Omental fat pad (tissue), 4 donors: ENCODE results near the gene PPP6R2. TPM values are rescaled to one million over a fixed set of nuclear protein-coding genes. Genes with fewer than 3 reads are reported as not detected.

Experiments used
- ATAC-seq: fragments of 150-250 bp; one replicate; pipeline ENCODE4 v1.9.1; 2016; ENCODE audit warnings: mild to moderate bottlenecking, moderate library complexity; ENCODE audit not compliant: low FRiP score
- DNase-seq: peaks from one replicate; pipeline ENCODE4 v3.0.0-alpha.2; 2019; ENCODE audit warnings: low spot score
- total RNA-seq, 4 donors: library from RNA; depleted of rRNA; stranded (reverse); fragments of >200 nt; gene quantifications; one replicate each; pipeline ENCODE4 v1.1.0, GENCODE V29; 2016
- TF ChIP-seq, protein P1 (sequence below), 3 donors: fragments of 450-650 bp; IDR thresholded peaks; one replicate each; pipeline ENCODE4 v1.5.1; 2016 to 2017; ENCODE audit warnings: antibody characterized with exemption in 3 of 3, mild to moderate bottlenecking in 3 of 3, moderate library complexity in 2 of 3

Gene PPP6R2
- total RNA-seq, 4 donors from 2014 or later: 35.6 to 64.6 (median 41.7) TPM

DNA sequence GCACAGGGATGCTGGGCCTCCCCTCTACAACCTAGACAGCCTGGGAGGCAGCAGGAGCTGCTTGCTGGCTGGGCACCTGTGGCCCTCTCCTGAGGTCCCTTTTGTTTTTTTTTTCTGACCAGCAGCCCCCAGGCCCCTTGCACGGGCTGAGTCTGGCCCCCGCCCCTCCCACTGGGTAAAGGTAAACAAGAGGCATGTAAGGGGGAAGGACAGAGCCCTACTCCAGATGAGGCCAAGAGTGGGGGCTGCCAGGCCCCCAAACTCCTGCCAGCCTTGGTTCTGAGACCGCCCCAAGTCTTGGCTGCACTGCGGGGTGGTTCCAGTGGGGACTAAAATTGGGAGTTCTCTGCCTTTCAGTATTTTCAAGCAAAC lies 44.9 kb upstream of the PPP6R2 start:
- DNase-seq (no peak), ATAC-seq (no peak)
- TF ChIP-seq, protein P1, sequence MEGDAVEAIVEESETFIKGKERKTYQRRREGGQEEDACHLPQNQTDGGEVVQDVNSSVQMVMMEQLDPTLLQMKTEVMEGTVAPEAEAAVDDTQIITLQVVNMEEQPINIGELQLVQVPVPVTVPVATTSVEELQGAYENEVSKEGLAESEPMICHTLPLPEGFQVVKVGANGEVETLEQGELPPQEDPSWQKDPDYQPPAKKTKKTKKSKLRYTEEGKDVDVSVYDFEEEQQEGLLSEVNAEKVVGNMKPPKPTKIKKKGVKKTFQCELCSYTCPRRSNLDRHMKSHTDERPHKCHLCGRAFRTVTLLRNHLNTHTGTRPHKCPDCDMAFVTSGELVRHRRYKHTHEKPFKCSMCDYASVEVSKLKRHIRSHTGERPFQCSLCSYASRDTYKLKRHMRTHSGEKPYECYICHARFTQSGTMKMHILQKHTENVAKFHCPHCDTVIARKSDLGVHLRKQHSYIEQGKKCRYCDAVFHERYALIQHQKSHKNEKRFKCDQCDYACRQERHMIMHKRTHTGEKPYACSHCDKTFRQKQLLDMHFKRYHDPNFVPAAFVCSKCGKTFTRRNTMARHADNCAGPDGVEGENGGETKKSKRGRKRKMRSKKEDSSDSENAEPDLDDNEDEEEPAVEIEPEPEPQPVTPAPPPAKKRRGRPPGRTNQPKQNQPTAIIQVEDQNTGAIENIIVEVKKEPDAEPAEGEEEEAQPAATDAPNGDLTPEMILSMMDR (IDR thresholded peaks at IDR 0.05): no peak

DNA sequence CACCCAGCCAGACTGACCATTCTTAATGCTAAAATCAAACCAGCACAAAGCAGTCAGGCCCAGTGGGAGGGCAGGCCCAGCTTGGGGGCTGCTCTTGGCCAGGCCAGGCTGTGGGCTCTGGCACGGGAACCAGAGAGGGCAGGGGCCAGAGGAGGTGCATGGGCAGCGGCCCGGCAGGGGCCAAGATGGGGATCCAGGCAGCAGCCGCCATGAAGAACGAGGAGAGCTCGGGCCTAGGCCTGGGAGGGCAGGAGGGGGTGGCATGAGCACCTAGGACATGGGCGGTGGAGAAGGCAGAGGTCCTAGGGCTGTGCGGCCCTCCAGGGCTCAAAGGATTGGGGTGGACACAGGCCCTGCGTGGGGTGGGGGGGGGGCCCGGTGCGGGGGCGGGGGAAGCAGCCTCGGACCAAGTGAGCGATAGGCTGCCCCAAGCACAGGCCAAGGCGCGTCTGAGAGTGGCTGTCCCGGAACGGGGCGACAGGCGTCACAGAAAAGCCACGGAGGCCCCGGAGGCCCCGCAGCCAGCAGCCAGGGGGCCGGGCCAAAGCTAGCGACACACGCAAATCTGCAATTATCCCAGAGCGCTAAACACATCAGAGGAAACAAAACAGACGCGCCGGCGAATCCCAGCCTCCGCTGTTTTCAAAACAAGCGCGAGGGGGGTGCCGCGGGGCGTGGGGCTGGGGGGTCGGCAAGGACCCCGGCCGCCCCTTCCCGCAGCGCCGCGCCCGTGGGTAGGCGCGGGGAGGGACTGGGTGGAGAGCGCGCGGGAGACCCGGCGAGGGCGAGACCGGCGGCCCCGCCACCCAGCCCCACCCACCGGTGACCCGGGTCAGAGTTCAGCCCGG lies 44.0 kb upstream of the PPP6R2 start:
- TF ChIP-seq, protein P1 (IDR thresholded peaks at IDR 0.05): no peak
- DNase-seq (no peak), ATAC-seq (no peak)

DNA sequence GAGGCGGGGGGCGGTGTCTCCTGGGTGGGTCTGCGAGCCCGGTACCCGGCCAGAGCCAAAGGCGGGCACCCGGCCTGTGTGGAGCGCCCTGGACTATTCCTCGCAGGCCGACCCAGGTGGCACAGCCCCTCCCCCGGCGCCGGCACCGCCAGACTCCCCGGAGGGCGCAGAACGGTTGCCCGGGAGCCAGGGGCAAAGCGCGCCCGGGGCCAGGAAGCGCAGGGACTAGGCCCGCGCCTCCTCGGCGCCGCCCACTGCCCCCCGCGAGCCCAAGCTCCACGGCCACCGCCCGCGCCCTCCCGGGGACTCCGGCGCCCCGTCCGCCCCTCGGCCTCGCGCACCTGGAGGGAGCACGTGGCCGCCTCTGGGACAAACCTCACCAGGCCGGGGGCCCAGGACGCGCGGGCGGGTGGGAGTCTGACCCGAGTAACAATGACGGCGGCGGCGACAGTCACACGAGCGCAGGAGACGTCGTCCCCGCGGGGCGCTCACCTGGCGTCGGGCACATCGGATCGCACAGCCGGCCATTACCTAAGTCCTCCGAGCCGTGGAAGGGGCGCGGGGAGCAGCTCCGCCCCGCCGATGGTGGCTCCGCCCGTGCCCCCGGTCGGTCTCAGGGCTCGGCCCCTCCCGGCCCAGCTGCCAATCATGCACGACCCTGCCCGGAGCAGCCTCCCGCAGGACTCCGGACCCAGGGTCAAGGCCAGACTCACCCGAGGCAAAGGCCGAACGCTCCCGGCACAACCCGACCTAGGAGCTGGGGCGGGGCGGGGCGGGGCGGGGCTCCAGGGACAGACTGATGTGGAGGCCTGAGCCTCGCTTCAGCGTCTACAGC lies 43.1 kb upstream of the PPP6R2 start:
- ATAC-seq (no peak), DNase-seq (no peak)
- TF ChIP-seq, protein P1 (IDR thresholded peaks at IDR 0.05): no peak

DNA sequence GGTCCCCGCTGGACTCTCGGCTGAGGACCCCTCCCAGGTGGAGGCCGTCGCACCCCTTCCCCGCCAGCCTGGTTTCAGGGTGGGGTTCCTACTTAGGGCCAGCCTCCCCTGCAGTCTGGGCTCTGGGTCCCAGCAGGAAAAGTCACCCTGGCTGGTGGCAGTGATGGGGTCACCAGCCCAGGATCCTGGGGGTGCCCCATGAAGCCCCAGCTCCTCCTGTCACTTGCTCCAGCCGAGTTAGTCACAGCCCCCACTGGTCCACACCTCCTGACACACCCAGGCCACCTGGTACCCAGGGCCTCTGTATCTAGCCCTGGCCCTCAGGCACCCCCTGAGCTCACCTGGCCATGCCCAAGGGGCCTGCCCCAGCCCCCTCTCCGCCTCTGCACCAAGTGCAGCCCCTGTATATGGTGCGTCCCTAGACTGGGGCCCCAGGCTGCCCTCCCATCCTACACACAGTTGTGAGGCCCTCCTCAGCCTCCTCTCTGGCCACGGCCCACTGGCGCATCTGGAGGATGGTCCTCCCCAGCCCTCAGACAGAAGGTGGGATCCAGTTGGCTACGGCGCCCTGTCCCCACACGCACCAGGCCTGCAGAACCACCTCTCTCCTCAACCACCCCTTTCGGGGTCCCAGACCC lies 42.4 kb upstream of the PPP6R2 start:
- DNase-seq: no peak
- ATAC-seq: no peak

DNA sequence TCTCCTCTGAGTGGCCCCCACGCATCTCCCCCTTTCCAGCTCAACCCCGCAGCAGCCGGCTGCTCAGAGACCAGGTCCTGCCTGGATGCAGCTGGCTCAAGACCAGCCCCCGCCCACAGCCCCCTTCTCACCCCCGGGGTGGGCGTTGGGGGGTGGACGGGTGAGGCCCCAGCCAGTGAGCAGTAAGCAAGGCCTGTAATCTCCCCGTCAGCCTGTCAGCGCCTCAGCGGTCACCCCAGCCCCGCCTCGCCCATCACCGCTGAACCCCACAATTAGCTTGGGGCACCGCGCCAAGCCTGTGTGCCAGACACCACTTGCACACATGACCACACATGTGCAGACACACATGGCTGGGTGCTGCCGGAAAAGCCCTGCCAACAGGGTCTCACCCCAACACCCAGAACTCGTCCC lies 41.5 kb upstream of the PPP6R2 start:
- ATAC-seq (no peak), DNase-seq (no peak)
- TF ChIP-seq, protein P1 (IDR thresholded peaks at IDR 0.05): no peak

More for the DNA sequence above, 42.4 kb upstream of the PPP6R2 start:
- TF ChIP-seq, protein P1 (IDR thresholded peaks at IDR 0.05): no peak

DNA sequence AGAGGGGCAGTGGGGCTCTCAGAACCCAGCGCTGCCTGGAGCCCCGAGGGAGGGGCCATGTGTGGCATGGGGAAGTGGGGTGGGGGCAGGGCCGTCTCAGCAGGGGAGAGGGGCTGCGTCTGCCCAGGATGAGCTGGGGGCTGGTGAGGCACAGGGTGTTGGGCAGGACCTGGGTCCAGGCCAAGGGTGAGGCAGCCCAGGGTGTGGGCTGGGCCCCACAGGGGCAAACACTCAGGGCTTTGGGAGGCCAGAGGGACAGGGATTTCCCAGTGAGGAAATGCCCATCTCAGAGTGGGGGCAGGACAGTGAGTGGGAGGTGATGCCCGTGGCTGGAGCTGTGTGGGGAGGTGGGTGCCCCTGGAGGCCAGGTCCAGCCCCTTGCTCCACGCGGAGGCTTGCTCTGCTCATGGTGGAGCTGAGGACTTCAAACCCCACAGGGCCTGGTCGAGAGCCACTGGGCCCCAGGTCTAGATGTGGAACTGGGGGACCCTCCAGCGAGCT lies 41.0 kb upstream of the PPP6R2 start:
- TF ChIP-seq, protein P1 (IDR thresholded peaks at IDR 0.05): no peak
- ATAC-seq (peak; percentile 51), DNase-seq (no peak)
